HG03097 (cell line): ENCODE measurements around the gene CNKSR3.
A peak's percentile ranks its signal among the peaks of the same experiment; 100 is the strongest.

Source experiments
- ATAC-seq: cut with Tn5 transposase; IDR thresholded peaks from one replicate; pipeline ENCODE4 v1.9.1; 2021; ENCODE audit not compliant: unreplicated experiment, low FRiP score

The CNKSR3 gene

GRCh38 chr6:154358019-154358545 lies 152.4 kb downstream of the CNKSR3 start:
- ATAC-seq: no peak

- no peak for ATAC-seq
These were observed 153.8 kb downstream of the CNKSR3 start, which contains the start of gene IPCEF1 for GRCh38 chr6:154356690-154357089. IPCEF1 (minus strand) TSS chr6:154356803; CDS start chr6:154265947, 90,856 bp downstream.

GRCh38 chr6:154356113-154356512 lies 154.4 kb downstream of the CNKSR3 start:
- no peak for ATAC-seq

GRCh38 chr6:154354265-154354777 lies 156.2 kb downstream of the CNKSR3 start:
- ATAC-seq: no peak

- no peak for ATAC-seq
These were observed 156.9 kb downstream of the CNKSR3 start for GRCh38 chr6:154353626-154354025.

- ATAC-seq: peak; percentile 57
These were observed 157.4 kb downstream of the CNKSR3 start for GRCh38 chr6:154352898-154353585.

- ATAC-seq: no peak
These were observed 160.2 kb downstream of the CNKSR3 start for GRCh38 chr6:154350293-154350692.

- no peak for ATAC-seq
These were observed 162.5 kb downstream of the CNKSR3 start for GRCh38 chr6:154347981-154348380.

- ATAC-seq: no peak
These were observed 164.7 kb downstream of the CNKSR3 start for GRCh38 chr6:154345811-154346210.

GRCh38 chr6:154343473-154344308 lies 166.8 kb downstream of the CNKSR3 start:
- ATAC-seq: no peak

GRCh38 chr6:154341871-154342270 lies 168.6 kb downstream of the CNKSR3 start:
- ATAC-seq: no peak

- ATAC-seq: no peak
These were observed 169.1 kb downstream of the CNKSR3 start for GRCh38 chr6:154341336-154341735.
